CD4-positive, alpha-beta T cell treated with Interleukin-10 for 1 hour (primary cell): ENCODE measurements around the gene SLC5A6.

Experiments used
- DNase-seq: peaks from one replicate; pipeline ENCODE4 v3.0.0-alpha.2; 2020

Gene SLC5A6

DNA sequence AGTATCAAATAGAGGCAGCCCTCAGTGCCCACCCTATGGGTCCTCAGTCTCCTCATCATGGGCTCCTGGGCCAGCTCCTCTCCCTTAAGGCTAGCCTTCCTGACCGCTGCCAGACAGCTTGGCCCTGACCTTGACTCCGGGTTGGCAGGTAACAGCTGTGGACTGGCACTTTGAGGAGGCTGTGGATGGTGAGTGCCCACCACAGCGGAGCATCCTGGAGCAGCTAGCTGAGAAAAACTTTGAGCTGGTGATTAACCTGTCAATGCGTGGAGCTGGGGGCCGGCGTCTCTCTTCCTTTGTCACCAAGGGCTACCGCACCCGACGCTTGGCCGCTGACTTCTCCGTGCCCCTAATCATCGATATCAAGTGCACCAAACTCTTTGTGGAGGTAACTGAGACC, 24.1 kb upstream of the SLC5A6 start:
- no peak for DNase-seq

GRCh38 chr2:27233341-27233740, 21.3 kb upstream of the SLC5A6 start:
- DNase-seq: no peak

DNA sequence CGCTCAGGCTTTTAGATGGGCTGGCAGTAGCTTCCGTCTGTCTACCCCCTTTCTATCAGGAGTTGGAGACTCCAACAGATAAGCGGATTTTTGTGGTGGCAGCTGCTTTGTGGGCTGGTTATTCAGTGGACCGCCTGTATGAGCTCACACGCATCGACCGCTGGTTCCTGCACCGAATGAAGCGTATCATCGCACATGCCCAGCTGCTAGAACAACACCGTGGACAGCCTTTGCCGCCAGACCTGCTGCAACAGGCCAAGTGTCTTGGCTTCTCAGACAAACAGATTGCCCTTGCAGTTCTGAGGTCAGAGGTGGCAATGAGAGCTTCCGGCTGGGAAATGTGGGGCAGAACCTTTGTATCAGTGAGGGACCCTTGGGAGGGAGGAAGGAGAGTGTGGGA, 19.9 kb upstream of the SLC5A6 start:
- no peak for DNase-seq

DNA sequence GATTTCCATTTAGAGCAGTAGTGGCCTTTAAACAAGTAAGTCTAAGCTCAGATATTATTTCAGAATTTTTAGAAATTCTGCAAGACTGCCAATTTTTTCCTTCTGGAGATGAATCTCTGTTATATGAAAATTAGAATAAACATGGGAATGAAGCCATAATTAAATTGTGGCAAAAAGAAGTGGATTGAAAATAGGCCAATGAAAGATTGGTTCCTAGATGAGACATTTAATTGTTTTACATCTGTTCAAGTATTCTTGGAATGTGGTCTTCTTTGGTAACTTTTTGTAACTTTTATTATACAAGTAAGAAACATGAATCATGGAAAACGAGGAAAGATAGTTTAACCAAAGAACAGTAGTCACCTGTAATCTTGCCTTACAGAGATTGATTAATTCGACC, 15.4 kb upstream of the SLC5A6 start:
- no peak for DNase-seq

GRCh38 chr2:27225526-27225925, 13.5 kb upstream of the SLC5A6 start:
- DNase-seq: no peak

DNA sequence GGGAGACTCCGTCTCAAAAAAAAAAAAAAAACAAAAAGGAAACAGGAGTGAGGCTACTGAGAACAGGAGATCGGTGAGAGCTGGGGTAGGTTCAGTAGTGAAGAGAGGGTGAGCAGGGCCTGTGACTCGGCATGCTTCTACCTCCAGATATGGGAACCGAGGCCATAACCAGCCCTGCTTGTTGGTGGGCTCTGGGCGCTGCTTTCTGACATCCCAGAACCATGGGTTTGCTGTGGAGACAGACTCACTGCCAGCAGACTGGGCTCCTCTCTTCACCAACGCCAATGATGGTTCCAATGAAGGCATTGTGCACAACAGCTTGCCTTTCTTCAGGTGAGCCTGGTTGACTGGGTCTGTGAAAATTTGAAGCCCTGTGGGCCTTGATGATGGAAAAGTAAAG, 11.3 kb upstream of the SLC5A6 start:
- no peak for DNase-seq

- no peak for DNase-seq
Measured at GRCh38 chr2:27222407-27222806, 10.3 kb upstream of the SLC5A6 start.

DNA sequence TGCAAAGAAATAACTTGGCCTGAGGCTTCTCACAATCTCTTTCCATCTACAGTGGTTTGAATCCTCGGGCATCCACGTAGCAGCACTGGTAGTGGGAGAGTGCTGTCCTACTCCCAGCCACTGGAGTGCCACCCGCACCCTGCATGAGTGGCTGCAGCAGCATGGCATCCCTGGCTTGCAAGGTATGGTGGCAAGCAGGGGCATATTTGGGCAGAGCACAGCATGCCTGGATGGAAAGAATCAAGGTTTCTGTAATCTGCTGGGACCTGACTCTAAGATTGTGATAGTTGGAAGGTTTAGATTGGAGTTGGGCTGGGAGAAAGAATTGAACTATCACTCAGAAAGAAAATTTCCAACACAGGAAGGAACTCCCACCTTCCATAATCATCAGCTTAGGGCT, 9.1 kb upstream of the SLC5A6 start:
- no peak for DNase-seq

- no peak for DNase-seq
Measured at GRCh38 chr2:27220091-27220490, 8.0 kb upstream of the SLC5A6 start.

DNA sequence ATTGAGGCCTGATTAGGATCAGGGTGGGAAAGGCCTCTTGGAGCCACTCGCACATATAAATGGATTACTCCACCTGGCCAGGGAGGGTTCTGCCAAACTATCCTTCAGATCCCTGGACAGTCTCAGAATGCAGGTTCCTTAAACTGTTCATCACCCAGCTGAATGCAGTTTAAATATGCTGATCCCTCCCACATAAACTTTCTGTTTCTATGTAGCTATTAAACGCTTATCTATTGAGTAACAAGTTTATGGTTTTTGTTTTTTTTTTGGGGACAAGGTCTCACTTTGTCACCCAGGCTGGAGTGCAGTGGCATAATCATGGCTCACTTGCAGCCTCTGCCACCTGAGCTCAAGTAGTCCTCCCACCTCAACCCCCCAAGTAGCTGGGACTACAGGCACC, 7.0 kb upstream of the SLC5A6 start:
- DNase-seq: no peak

GRCh38 chr2:27218614-27219013, 6.5 kb upstream of the SLC5A6 start:
- DNase-seq: no peak

- peak; percentile 88 for DNase-seq
Measured at GRCh38 chr2:27217173-27218121, 5.4 kb upstream of the SLC5A6 start, which contains the start of gene CAD. Gene CAD (plus strand): TSS chr2:27217369. CDS start chr2:27217552, 183 bp downstream.

DNA sequence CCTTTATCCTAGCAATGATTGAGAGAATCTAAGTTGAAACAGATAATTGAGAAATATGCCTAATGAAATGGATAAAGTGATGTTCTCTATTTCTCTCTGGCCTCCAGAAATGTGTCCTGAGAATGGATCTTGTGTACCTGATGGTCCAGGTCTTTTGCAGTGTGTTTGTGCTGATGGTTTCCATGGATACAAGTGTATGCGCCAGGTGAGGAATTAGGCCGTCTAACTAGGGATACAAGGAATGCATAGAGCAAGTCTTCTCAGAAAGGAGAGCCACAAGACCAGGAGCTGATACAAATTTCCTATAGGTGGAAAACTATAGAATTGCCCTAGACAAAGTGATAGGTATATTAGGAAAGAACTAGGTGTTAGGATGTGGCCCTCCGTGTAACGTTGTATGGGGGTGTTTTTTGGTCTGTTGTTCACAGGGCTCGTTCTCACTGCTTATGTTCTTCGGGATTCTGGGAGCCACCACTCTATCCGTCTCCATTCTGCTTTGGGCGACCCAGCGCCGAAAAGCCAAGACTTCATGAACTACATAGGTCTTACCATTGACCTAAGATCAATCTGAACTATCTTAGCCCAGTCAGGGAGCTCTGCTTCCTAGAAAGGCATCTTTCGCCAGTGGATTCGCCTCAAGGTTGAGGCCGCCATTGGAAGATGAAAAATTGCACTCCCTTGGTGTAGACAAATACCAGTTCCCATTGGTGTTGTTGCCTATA, 4.5 kb upstream of the SLC5A6 start:
- no peak for DNase-seq

GRCh38 chr2:27214941-27215340, 2.9 kb upstream of the SLC5A6 start:
- no peak for DNase-seq

- DNase-seq: peak; percentile 63
Measured at GRCh38 chr2:27212626-27213471, 781 bp upstream of the SLC5A6 start.

DNA sequence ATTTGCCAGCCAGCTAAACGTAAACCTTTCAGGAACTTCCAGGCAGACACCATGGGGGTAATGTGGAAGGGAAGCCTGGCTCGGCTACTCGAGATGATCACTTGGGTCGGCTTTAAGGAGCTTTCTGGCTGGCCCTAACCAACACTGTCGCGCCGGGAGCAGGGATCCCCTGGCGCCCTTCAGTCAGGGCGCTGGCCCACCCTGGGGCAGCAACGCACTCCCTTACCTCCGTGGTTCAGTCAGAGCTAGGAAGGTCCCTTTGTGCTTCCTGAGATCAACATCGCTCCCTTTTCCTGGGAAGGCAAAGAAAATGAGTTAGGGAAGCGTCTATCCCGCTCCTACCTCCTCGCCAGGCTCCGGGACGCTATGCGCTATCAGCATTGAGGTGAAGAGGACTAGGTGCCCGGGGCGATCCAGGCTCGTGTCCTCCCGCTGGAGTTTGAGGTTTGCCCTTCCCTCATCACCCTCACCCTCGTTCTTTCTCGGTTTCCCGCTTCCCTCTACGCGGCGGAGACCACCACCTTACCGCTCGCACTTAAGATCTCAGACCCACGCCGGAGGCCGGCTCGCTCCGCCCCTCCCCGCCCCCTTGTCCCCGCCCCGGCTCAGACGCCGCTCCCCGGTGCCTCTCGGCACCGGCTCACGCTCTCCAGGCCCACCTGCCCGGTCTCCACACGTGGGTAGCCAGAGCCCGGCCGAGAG, 676 bp downstream of the SLC5A6 start:
- peak; percentile 4 for DNase-seq

- no peak for DNase-seq
Measured at GRCh38 chr2:27209621-27210401, 2.3 kb downstream of the SLC5A6 start.

DNA sequence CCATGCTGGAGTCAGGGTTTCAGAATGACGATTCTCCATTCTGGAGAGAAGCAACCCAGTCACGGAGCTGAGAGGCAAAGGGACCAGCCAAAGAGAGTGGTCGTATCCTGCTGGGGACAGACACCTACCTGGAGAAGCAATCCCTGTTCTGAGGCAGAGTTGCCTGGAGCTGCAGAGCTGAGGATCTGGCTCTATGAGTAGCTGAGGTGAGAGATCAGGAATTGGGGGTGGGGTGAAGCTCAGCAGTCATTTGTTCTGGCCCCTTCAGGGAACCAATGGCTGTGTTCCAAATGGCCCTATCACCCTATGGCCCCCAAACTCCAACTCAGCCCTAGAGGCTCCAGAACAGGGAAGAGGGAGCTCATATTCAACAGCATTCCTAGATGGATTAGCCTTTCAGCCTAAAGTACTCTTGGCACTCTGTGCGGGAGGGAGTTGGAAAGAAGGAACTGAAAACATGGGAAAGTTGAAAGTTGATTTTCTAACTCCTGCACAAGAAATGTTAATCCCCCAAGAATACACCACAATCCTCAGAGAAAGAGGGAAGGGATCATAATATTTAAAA, 3.5 kb downstream of the SLC5A6 start:
- no peak for DNase-seq

GRCh38 chr2:27206346-27206745, 5.7 kb downstream of the SLC5A6 start:
- DNase-seq: no peak

DNA sequence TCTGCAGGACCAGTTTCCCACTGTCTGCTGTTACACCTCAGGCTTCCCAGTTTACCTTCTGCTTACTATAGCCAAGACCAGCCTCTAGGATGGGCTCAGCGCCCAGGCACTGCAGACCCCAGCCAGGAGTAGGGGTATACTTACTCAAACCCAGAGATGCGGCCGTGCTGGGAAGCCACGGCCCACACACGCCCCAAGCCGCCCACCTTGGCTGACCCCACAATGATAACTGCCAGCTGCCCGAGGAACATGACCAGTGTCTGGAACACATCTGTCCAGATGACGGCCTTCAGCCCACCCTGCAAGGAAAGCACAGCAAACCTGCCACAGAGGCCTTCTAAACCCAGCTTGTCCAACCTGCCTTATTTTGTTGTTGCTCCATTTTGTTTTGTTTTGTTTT, 6.9 kb downstream of the SLC5A6 start:
- no peak for DNase-seq

DNA sequence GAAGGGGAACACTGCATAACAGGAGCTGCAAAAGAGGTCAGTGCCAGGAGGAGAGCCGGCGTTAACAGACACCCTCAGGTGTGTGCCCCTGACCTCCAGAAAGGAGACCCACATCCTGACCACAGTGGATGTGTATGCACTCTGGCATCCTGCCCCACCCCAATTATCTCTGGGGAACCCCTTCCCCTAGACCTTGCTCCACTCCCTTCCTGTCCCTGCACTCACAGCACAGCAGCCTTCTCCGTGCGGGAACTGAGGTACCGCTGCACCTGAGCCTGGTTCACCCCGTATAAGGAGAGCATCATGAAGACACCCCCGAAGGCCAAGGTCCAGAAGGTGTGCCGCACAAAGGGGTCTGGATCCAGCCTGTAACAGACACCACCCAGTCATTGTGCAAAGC, 7.5 kb downstream of the SLC5A6 start:
- DNase-seq: no peak
